GM12891 (cell line): ENCODE data around the gene SPNS1.
A peak's percentile ranks its signal among the peaks of the same experiment; 100 is the strongest.

Experiments
- DNase-seq: peaks from one replicate; pipeline ENCODE4 v3.0.0; 2011; ENCODE audit warnings: low spot score; ENCODE audit not compliant: insufficient read length
- FAIRE-seq: peaks from 2 replicates; lab custom pipeline; 2011; peaks lifted over from hg19 to GRCh38; lab: Jason Lieb, UNC
- PAX5 ChIP-seq: IDR thresholded peaks from 2 replicates; pipeline ENCODE4 v1.6.1; 2011; ENCODE audit warnings: low read length, moderate library complexity, mild to moderate bottlenecking; ENCODE audit not compliant: insufficient read depth, severe bottlenecking
- POLR2A ChIP-seq: IDR thresholded peaks from 2 replicates; pipeline ENCODE4 v1.6.1; 2011; ENCODE audit warnings: low read depth, low read length, control low read depth
- POLR2AphosphoS5 ChIP-seq: IDR thresholded peaks from 2 replicates; pipeline ENCODE4 v1.6.1; 2011; ENCODE audit warnings: low read depth, low read length, control low read depth
- POU2F2 ChIP-seq: IDR thresholded peaks from 2 replicates; pipeline ENCODE4 v1.6.1; 2011; ENCODE audit warnings: low read depth, mild to moderate bottlenecking, control low read depth, low read length, moderate library complexity
- SPI1 ChIP-seq: IDR thresholded peaks from 2 replicates; pipeline ENCODE4 v1.6.1; 2011; ENCODE audit warnings: low read depth, low read length, control low read depth
- TAF1 ChIP-seq: IDR thresholded peaks from 2 replicates; pipeline ENCODE4 v1.6.1; 2011; ENCODE audit warnings: low read depth, low read length, control low read depth

Gene SPNS1

DNA sequence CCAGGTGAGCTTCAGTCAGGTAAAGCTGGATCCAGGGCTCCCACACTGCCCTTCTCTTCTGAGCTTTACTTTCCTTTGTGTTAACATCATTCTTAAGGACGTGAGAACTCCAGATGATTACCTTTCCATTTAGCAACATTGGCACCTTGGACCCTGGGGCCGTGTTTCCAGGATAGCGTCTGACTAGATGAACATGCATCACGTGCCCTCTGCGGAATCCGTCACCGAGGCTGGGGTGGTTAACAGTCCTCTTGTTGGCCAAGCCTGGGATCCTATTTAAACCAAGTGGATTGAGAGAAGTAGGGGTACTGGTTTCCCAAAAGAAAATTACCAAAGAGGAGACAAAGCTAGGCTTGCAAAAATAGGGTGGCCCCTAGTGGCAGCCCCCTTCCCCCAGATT is 6.4 kb downstream of the SPNS1 start:
- TF ChIP-seq SPI1, result no peak
- TF ChIP-seq POLR2A, result no peak
- TF ChIP-seq TAF1, result no peak
- no peak for TF ChIP-seq PAX5
- no peak for TF ChIP-seq POU2F2
- TF ChIP-seq POLR2AphosphoS5, result no peak
- no peak for DNase-seq
- no peak for FAIRE-seq

DNA sequence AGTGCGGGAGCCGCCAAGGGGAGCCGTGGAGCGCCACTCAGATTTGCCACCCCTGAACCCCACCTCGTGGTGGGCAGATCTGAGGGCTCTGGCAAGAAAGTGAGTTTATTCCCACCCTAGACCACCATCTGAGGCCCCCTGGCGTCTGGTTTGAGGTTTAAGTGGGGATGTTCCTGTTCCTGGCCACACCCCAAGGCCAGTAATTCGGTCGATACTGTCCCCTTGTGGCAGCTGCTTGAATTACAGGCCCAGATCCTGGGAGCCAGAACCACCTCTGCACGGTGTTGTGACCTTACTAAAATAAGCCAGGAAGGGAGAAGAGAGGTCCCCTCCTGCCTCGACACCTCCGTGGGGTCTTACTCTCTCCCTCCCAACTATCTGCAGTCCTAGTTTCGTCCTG is 6.9 kb downstream of the SPNS1 start:
- DNase-seq, result no peak

GRCh38 chr16:28982418-28982817 is 7.8 kb downstream of the SPNS1 start:
- TF ChIP-seq SPI1 (no peak), TAF1 (no peak), POLR2AphosphoS5 (no peak), POLR2A (no peak), POU2F2 (no peak), PAX5 (no peak)
- FAIRE-seq (no peak), DNase-seq (no peak)

More for the DNA sequence above, 6.9 kb downstream of the SPNS1 start:
- no peak for FAIRE-seq
- TF ChIP-seq SPI1 (no peak), POLR2A (no peak), POU2F2 (no peak), TAF1 (no peak), PAX5 (no peak), POLR2AphosphoS5 (no peak)

- FAIRE-seq (no peak), DNase-seq (no peak)
- TF ChIP-seq POLR2A (no peak), POLR2AphosphoS5 (no peak), SPI1 (no peak), POU2F2 (no peak), TAF1 (no peak), PAX5 (no peak)
These were observed 8.4 kb downstream of the SPNS1 start for GRCh38 chr16:28982949-28983348.

GRCh38 chr16:28983644-28984043 is 9.1 kb downstream of the SPNS1 start:
- no peak for FAIRE-seq
- DNase-seq, result no peak

GRCh38 chr16:28984091-28984490 is 9.5 kb downstream of the SPNS1 start:
- FAIRE-seq (no peak), DNase-seq (no peak)
- TF ChIP-seq POU2F2 (no peak), POLR2AphosphoS5 (no peak), TAF1 (no peak), PAX5 (no peak), SPI1 (no peak), POLR2A (no peak)

More at GRCh38 chr16:28983644-28984043, 9.1 kb downstream of the SPNS1 start:
- TF ChIP-seq TAF1 (no peak), SPI1 (no peak), POU2F2 (no peak), PAX5 (no peak), POLR2A (no peak), POLR2AphosphoS5 (no peak)

GRCh38 chr16:28984619-28985135 is 10.1 kb downstream of the SPNS1 start, which contains the start of gene LAT:
LAT (plus strand) TSS chr16:28985052; CDS start chr16:28985418, 366 bp downstream.
- FAIRE-seq, result peak; percentile 57
- no peak for DNase-seq
- TF ChIP-seq TAF1, result no peak
- no peak for TF ChIP-seq POLR2A
- TF ChIP-seq POU2F2, result no peak

DNA sequence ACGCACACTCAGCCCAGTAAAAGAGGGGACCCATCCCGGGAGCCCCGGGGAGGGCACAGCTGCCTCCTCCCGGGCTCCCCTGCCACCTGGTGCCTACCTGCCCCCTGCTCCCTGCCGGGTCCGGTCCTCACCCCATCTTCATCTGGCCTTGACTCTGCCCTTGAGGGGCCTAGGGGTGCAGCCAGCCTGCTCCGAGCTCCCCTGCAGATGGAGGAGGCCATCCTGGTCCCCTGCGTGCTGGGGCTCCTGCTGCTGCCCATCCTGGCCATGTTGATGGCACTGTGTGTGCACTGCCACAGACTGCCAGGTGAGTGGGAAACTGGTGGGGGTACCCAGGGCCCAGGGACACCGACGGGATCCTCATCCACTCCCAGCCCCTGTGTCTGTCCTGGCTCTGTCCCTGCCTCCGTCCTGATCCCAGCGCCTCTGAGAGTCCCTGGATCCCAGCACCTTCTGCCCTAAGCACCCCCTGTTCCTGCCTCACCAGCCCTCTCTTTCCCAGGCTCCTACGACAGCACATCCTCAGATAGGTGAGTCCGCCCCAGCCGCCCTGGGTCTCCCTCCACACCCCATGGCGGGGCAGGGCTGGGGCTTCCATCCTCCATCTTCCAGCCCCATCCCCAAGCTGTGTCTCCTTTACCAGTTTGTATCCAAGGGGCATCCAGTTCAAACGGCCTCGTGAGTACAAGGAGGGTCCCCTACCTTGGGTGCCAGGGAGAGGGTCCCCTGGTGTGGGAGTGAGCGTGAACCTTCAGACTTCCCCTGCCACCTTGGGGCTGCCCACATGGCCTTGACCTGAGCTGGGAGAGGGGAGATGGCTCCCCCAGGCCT is 10.8 kb downstream of the SPNS1 start:
- DNase-seq (no peak), FAIRE-seq (peak; percentile 9)
- TF ChIP-seq POLR2AphosphoS5, result no peak
- no peak for TF ChIP-seq SPI1
- no peak for TF ChIP-seq TAF1
- TF ChIP-seq PAX5, result no peak
- TF ChIP-seq POLR2A, result no peak
- no peak for TF ChIP-seq POU2F2

- FAIRE-seq (no peak), DNase-seq (no peak)
- TF ChIP-seq POLR2AphosphoS5 (no peak), TAF1 (no peak), SPI1 (no peak), POLR2A (no peak), POU2F2 (no peak), PAX5 (no peak)
These were observed 11.5 kb downstream of the SPNS1 start for GRCh38 chr16:28986046-28986445.

- no peak for DNase-seq
- no peak for FAIRE-seq
- TF ChIP-seq SPI1, result no peak
- TF ChIP-seq POU2F2, result no peak
- no peak for TF ChIP-seq POLR2A
- TF ChIP-seq PAX5, result no peak
- TF ChIP-seq POLR2AphosphoS5, result no peak
- TF ChIP-seq TAF1, result no peak
These were observed 11.9 kb downstream of the SPNS1 start for GRCh38 chr16:28986492-28986891.
